ENCODE measurements around the gene AP3B1. TPM values are rescaled to one million over a fixed set of nuclear protein-coding genes. Genes with fewer than 3 reads are reported as not detected.

AP3B1 gene
- total RNA-seq, 4 donors from 2014 or later, result 33.8 to 38.6 (median 36.0) TPM

DNA sequence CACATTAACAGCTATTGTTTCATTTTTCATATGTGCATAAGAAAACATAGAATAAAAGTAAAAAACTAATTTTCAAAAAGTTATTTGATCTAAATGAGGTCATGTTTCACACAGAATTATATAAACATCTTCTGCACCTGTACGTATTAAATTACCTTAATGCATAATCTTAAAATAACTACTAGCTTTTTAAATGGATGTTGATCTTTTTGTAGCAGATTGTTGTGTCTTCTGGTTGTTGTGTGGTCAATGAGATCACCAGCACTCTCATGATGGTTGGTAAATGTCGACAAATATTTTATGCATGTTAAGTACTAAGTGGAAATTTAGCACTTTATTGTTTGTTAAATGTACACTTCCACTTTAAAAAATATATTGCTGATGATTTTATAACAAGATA lies 162.0 kb downstream of the AP3B1 start:
- no peak for ATAC-seq
- no peaks in the 10 kb centered on the region for H3K27me3 ChIP-seq
- H3K4me3 ChIP-seq, result no peak overlapping the region
- no peaks in the 10 kb centered on the region for H3K9me3 ChIP-seq
- TF ChIP-seq POLR2A (IDR thresholded peaks at IDR 0.05) (no peak), POLR2AphosphoS5 (IDR thresholded peaks at IDR 0.05) (no peak), EP300 (IDR thresholded peaks at IDR 0.05) (no peak)
- TF ChIP-seq, protein P1, sequence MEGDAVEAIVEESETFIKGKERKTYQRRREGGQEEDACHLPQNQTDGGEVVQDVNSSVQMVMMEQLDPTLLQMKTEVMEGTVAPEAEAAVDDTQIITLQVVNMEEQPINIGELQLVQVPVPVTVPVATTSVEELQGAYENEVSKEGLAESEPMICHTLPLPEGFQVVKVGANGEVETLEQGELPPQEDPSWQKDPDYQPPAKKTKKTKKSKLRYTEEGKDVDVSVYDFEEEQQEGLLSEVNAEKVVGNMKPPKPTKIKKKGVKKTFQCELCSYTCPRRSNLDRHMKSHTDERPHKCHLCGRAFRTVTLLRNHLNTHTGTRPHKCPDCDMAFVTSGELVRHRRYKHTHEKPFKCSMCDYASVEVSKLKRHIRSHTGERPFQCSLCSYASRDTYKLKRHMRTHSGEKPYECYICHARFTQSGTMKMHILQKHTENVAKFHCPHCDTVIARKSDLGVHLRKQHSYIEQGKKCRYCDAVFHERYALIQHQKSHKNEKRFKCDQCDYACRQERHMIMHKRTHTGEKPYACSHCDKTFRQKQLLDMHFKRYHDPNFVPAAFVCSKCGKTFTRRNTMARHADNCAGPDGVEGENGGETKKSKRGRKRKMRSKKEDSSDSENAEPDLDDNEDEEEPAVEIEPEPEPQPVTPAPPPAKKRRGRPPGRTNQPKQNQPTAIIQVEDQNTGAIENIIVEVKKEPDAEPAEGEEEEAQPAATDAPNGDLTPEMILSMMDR (IDR thresholded peaks at IDR 0.05), result no peak
- 93 to 94% methylated on average over 2 of the region's 2 CpGs for WGBS, 2 donors (ENCODE audit: low coverage in 1 of 2)
- H3K27ac ChIP-seq, result no peak overlapping the region
- no peaks in the 10 kb centered on the region for H3K4me1 ChIP-seq
- H3K36me3 ChIP-seq, result peaks cover 0 to 15% of the 10 kb centered on the region in 2 donors

DNA sequence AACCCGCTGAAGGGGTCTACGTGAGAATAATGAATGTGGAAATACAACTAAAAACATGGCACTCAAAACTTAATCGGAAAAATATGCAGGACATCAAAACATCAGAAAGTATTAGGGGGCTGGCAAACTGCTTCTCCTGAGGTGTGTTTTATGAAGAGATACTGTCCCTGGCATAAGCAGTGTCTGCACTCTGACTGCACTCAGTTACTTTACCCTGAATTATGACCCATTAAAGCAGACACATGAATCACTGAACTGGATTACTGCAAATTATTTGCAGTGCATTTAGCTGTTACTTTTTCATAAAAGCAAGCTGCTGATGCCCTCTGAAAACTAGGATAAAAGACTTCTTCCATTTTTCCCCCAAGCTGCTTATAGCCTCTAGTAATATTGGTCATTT lies 164.9 kb downstream of the AP3B1 start:
- H3K9me3 ChIP-seq, result no peaks in the 10 kb centered on the region
- no peak overlapping the region for H3K4me3 ChIP-seq
- 86 to 87% methylated on average over 3 of the region's 3 CpGs for WGBS, 2 donors (ENCODE audit: low coverage in 1 of 2)
- H3K4me1 ChIP-seq, result no peaks in the 10 kb centered on the region
- peaks cover 0 to 18% of the 10 kb centered on the region in 2 donors for H3K36me3 ChIP-seq
- no peak for TF ChIP-seq POLR2A (IDR thresholded peaks at IDR 0.05)
- ATAC-seq, result no peak
- no peak overlapping the region for H3K27ac ChIP-seq
- no peaks in the 10 kb centered on the region for H3K27me3 ChIP-seq

DNA sequence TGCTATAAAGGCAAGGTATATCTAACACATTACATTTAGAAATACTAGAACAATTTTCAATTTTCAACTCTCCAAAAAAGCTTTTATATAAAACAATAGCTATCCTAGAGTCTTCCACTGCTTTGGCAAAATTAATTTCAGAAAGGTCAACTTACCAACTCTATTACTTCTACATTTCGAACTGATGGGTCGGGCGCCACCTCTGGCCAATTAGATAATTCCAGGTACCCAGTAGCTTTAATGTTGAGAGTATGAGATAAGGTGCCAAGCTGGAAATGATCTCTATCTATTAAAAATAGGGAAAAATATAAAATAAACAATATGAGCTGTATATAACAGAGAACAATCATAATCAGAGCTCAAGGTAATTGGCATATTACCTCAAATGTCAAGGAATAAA lies 166.6 kb downstream of the AP3B1 start:
- Histone ChIP-seq H3K9me3 (no peaks in the 10 kb centered on the region), H3K4me3 (no peak overlapping the region), H3K27ac (no peak overlapping the region), H3K27me3 (no peaks in the 10 kb centered on the region), H3K36me3 (peaks cover 0 to 16% of the 10 kb centered on the region in 2 donors), H3K4me1 (no peaks in the 10 kb centered on the region)
- no peak for ATAC-seq
- 87 to 100% methylated on average over 3 of the region's 3 CpGs for WGBS, 2 donors (ENCODE audit: low coverage in 1 of 2)
- TF ChIP-seq POLR2A (IDR thresholded peaks at IDR 0.05), result no peak
- TF ChIP-seq EP300 (IDR thresholded peaks at IDR 0.05), result no peak
- no peak for TF ChIP-seq POLR2AphosphoS5 (IDR thresholded peaks at IDR 0.05)

DNA sequence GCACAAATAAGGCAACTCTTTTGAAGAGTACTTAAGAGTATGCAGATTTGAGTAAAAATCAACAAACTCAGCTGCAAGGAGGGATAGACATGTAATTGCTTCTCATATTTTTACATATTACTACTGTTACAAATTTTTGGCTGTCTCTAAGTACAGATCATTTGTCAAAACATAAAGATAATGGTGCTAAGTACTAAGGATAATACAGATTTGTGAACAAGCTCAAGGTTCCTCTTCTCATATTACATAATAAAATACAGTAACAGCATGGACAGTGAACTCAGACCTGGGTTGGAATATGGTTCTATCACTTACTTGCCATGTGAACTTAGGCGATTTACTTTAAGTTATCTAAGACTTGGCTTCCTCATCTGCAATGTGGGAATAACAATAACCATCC lies 168.0 kb downstream of the AP3B1 start:
- 89 to 100% methylated on average over 1 of the region's 1 CpG for WGBS, 2 donors (ENCODE audit: low coverage in 1 of 2)
- ATAC-seq, result no peak

DNA sequence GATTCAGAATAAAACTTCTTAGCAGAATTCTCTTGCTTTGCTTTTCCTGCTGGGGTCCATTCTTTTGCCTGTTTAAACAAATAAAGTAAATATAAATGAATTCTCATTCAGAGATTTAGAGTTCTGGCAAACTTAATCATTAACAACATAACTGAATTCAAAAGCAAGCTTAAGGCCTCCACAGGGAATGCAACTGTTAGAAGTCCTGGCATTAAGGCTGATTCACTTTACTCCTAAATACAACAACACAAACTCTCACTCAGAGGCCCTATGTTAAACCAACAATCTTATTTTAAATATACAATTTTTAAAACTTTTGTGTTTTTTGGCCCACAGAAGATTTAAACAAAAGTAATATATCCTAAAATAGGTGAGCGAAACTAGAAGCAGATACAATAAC lies 178.3 kb downstream of the AP3B1 start:
- no peak for ATAC-seq

More for the DNA sequence above, 168.0 kb downstream of the AP3B1 start:
- H3K27me3 ChIP-seq, result no peaks in the 10 kb centered on the region
- H3K4me1 ChIP-seq, result no peaks in the 10 kb centered on the region
- no peak overlapping the region for H3K4me3 ChIP-seq
- TF ChIP-seq POLR2A (IDR thresholded peaks at IDR 0.05) (no peak), EP300 (IDR thresholded peaks at IDR 0.05) (no peak), POLR2AphosphoS5 (IDR thresholded peaks at IDR 0.05) (no peak)
- TF ChIP-seq, protein P1 (IDR thresholded peaks at IDR 0.05), result no peak
- H3K36me3 ChIP-seq, result peaks cover 0 to 14% of the 10 kb centered on the region in 2 donors
- no peak overlapping the region for H3K27ac ChIP-seq
- H3K9me3 ChIP-seq, result no peaks in the 10 kb centered on the region

DNA sequence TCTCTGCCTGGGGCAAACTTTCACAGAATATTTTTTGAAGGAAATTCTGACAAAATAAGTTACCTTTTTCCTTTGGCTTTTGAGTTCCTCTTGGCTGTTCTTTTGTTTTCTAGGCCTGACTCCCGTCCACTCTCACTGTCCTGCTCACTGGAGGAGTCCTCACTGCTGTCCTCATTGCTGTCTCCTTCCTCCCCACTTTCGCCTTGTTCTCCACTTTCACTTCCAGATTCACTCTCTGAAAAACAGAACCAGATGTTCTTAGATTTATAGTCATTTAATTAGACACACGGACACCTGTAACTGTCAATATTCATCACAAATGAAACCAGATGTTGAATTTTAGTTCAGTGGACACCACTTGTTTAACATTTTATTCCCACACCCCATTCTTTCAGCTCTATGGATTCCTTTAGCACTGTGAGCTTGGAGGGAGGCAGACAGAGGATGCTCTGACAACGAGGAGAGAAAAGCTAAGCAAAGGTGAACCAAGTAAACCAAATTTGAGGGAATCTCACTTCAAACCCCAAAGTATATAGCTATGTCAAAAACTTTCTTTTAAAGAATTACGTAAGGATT lies 180.7 kb downstream of the AP3B1 start:
- no peaks in the 10 kb centered on the region for H3K27me3 ChIP-seq
- 65 to 75% methylated on average over 5 of the region's 5 CpGs for whole genome bisulfite sequencing, 2 donors (ENCODE audit: low coverage in 1 of 2)
- no peak overlapping the region for H3K27ac ChIP-seq
- H3K4me1 ChIP-seq, result no peaks in the 10 kb centered on the region
- ATAC-seq, result no peak
- no peak overlapping the region for H3K4me3 ChIP-seq
- no peak for TF ChIP-seq POLR2A (IDR thresholded peaks at IDR 0.05)
- TF ChIP-seq, protein P1 (IDR thresholded peaks at IDR 0.05), result no peak
- TF ChIP-seq POLR2AphosphoS5 (IDR thresholded peaks at IDR 0.05), result no peak
- TF ChIP-seq EP300 (IDR thresholded peaks at IDR 0.05), result no peak
- H3K9me3 ChIP-seq, result no peaks in the 10 kb centered on the region
- peaks cover 0 to 56% of the 10 kb centered on the region in 2 donors for H3K36me3 ChIP-seq

More for the DNA sequence above, 178.3 kb downstream of the AP3B1 start:
- Histone ChIP-seq H3K27ac (no peak overlapping the region), H3K4me1 (no peaks in the 10 kb centered on the region), H3K4me3 (no peak overlapping the region), H3K27me3 (no peaks in the 10 kb centered on the region), H3K36me3 (peaks cover 0 to 60% of the 10 kb centered on the region in 2 donors), H3K9me3 (no peaks in the 10 kb centered on the region)
- no peak for TF ChIP-seq EP300 (IDR thresholded peaks at IDR 0.05)
- no peak for TF ChIP-seq POLR2AphosphoS5 (IDR thresholded peaks at IDR 0.05)
- no peak for TF ChIP-seq POLR2A (IDR thresholded peaks at IDR 0.05)
- TF ChIP-seq, protein P1 (IDR thresholded peaks at IDR 0.05), result no peak
- WGBS, 2 donors (ENCODE audit: low coverage in 1 of 2), result 92 to 100% methylated on average over 1 of the region's 1 CpG
